Measurements from ENCODE around the gene CWC22. TPM values are rescaled to one million over a fixed set of nuclear protein-coding genes. Genes with fewer than 3 reads are reported as not detected.

Gene CWC22
- polyA plus RNA-seq, 1 donor from 2014 or later = 16.0 TPM

GRCh38 chr2:180003073-180003472, 4.0 kb downstream of the CWC22 start:
- Histone ChIP-seq H3K9me2 (ENCODE audit: insufficient read depth, low read length) (no peaks in the 10 kb centered on the region), H3K27ac (ENCODE audit: low read length) (no peak overlapping the region), H2AFZ (ENCODE audit: low read depth, low read length) (no peak overlapping the region), H3K79me2 (replicated peaks; ENCODE audit: insufficient read depth, low read length) (peaks cover 43% of the 10 kb centered on the region), H3K36me3 (ENCODE audit: insufficient read depth, low read length) (no peaks in the 10 kb centered on the region), H3K4me2 (ENCODE audit: low read length) (no peak overlapping the region), H3K27me3 (ENCODE audit: insufficient read depth, low read depth, low read length) (no peaks in the 10 kb centered on the region), H3F3A (ENCODE audit: insufficient read depth, low read length, poor library complexity, severe bottlenecking) (no peaks in the 10 kb centered on the region), H3K9ac (ENCODE audit: low read length) (no peak overlapping the region), H3K9me3 (ENCODE audit: low read length) (no peaks in the 10 kb centered on the region), H4K20me1 (ENCODE audit: insufficient read depth) (no peaks in the 10 kb centered on the region), H3K4me3 (ENCODE audit: low read length) (no peak overlapping the region)
- no peak for TF ChIP-seq TAF1 (IDR thresholded peaks at IDR 0.05; ENCODE audit: low read depth)
- TF ChIP-seq CTCF (IDR thresholded peaks at IDR 0.05; ENCODE audit: poor library complexity, severe bottlenecking) = no peak
- no peak for TF ChIP-seq RAD21 (conservative IDR thresholded peaks at IDR 0.05)
- TF ChIP-seq POLR2AphosphoS5 (IDR thresholded peaks at IDR 0.05) = no peak
- TF ChIP-seq SMC3 (conservative IDR thresholded peaks at IDR 0.05; ENCODE audit: poor library complexity) = no peak
- no peak for TF ChIP-seq EZH2 (IDR thresholded peaks at IDR 0.05; ENCODE audit: borderline replicate concordance, insufficient read depth, low read length, poor library complexity, severe bottlenecking)
- no peak for TF ChIP-seq MXI1 (conservative IDR thresholded peaks at IDR 0.05; ENCODE audit: poor library complexity, severe bottlenecking)

- Histone ChIP-seq H3K4me3 (ENCODE audit: low read length) (no peak overlapping the region), H3K9me3 (ENCODE audit: low read length) (no peaks in the 10 kb centered on the region), H3K9me2 (ENCODE audit: insufficient read depth, low read length) (no peaks in the 10 kb centered on the region), H3K4me2 (ENCODE audit: low read length) (no peak overlapping the region), H3K36me3 (ENCODE audit: insufficient read depth, low read length) (no peaks in the 10 kb centered on the region), H3K27ac (ENCODE audit: low read length) (no peak overlapping the region), H2AFZ (ENCODE audit: low read depth, low read length) (no peak overlapping the region), H3K9ac (ENCODE audit: low read length) (no peak overlapping the region), H3K27me3 (ENCODE audit: insufficient read depth, low read depth, low read length) (no peaks in the 10 kb centered on the region), H3K79me2 (replicated peaks; ENCODE audit: insufficient read depth, low read length) (peaks cover 50% of the 10 kb centered on the region), H3F3A (ENCODE audit: insufficient read depth, low read length, poor library complexity, severe bottlenecking) (no peaks in the 10 kb centered on the region), H4K20me1 (ENCODE audit: insufficient read depth) (no peaks in the 10 kb centered on the region)
- TF ChIP-seq POLR2AphosphoS5 (IDR thresholded peaks at IDR 0.05) (no peak), EP300 (conservative IDR thresholded peaks at IDR 0.05; ENCODE audit: poor library complexity, severe bottlenecking) (no peak), MXI1 (conservative IDR thresholded peaks at IDR 0.05; ENCODE audit: poor library complexity, severe bottlenecking) (no peak), CTCF (IDR thresholded peaks at IDR 0.05; ENCODE audit: poor library complexity, severe bottlenecking) (no peak), REST (IDR thresholded peaks at IDR 0.05; ENCODE audit: borderline replicate concordance) (no peak), SMC3 (conservative IDR thresholded peaks at IDR 0.05; ENCODE audit: poor library complexity) (no peak), EZH2 (IDR thresholded peaks at IDR 0.05; ENCODE audit: borderline replicate concordance, insufficient read depth, low read length, poor library complexity, severe bottlenecking) (no peak), TAF1 (IDR thresholded peaks at IDR 0.05; ENCODE audit: low read depth) (no peak), RAD21 (conservative IDR thresholded peaks at IDR 0.05) (no peak)
Measured at GRCh38 chr2:180002198-180002770, 4.8 kb downstream of the CWC22 start.

All from neural cell (in vitro differentiated cells).